Smooth muscle cell (in vitro differentiated cells): Measurements from ENCODE around the gene HYLS1. TPM values are rescaled to one million over a fixed set of nuclear protein-coding genes. Genes with fewer than 3 reads are reported as not detected.
"Not testable (repeated sequence)": the region's sequence is repeated elsewhere in the genome, so short reads cannot be mapped to it uniquely, and the experiment has no call there.

ENCODE experiments used
- DNase-seq: peaks from one replicate; lab custom pipeline; 2025; ENCODE audit not compliant: unreplicated experiment; lab: John Stamatoyannopoulos, UW
- H2AFZ ChIP-seq: fragments of 200-600 bp; sonication (generic); 2 replicates; pipeline ENCODE4 v1.6.0; 2016; ENCODE audit warnings: antibody characterized with exemption, low read depth, mild to moderate bottlenecking
- H3F3A ChIP-seq: fragments of 200-600 bp; sonication (generic); 2 replicates; pipeline ENCODE4 v1.6.0; 2017; ENCODE audit warnings: antibody characterized with exemption, low read depth
- H3K27ac ChIP-seq: fragments of 200-600 bp; sonication (generic); 2 replicates; pipeline ENCODE4 v1.5.1; 2016; ENCODE audit warnings: low read depth, mild to moderate bottlenecking
- H3K27me3 ChIP-seq: fragments of 200-600 bp; sonication (generic); 2 replicates; pipeline ENCODE4 v1.6.1; 2016; ENCODE audit warnings: low read depth, mild to moderate bottlenecking
- H3K36me3 ChIP-seq: fragments of 200-600 bp; sonication (generic); 2 replicates; pipeline ENCODE4 v1.5.1; 2016; ENCODE audit warnings: low read depth
- H3K4me1 ChIP-seq: fragments of 200-600 bp; sonication (generic); 2 replicates; pipeline ENCODE4 v1.5.1; 2016; ENCODE audit warnings: low read depth
- H3K4me2 ChIP-seq: fragments of 200-600 bp; sonication (generic); 2 replicates; pipeline ENCODE4 v1.6.0; 2016; ENCODE audit warnings: mild to moderate bottlenecking
- H3K4me3 ChIP-seq: fragments of 200-600 bp; sonication (generic); 2 replicates; pipeline ENCODE4 v1.5.1; 2016; ENCODE audit warnings: mild to moderate bottlenecking
- H3K79me2 ChIP-seq: fragments of 200-600 bp; sonication (generic); 2 replicates; pipeline ENCODE4 v1.6.0; 2016; ENCODE audit warnings: low read depth, mild to moderate bottlenecking
- H3K9ac ChIP-seq: fragments of 200-600 bp; sonication (generic); 2 replicates; pipeline ENCODE4 v1.6.0; 2016; ENCODE audit warnings: low read depth
- H3K9me3 ChIP-seq: fragments of 200-600 bp; sonication (generic); replicated peaks from 2 replicates; pipeline ENCODE4 v1.5.1; 2016; ENCODE audit warnings: low read depth
- H4K20me1 ChIP-seq: fragments of 200-600 bp; sonication (generic); 2 replicates; pipeline ENCODE4 v1.6.0; 2016; ENCODE audit warnings: low read depth
- WGBS: methylation state at CpG from one replicate; pipeline ENCODE4 v1.1.7; 2016; ENCODE audit warnings: low lambda C conversion rate; 5-methylcytosine and 5-hydroxymethylcytosine counted together
- polyA plus RNA-seq: library from polyadenylated mRNA; unstranded; fragments of >200 nt; fragmentation: Nextera tagmentation; extraction: Ambion mirVana; gene quantifications from 2 replicates; pipeline ENCODE4 v1.2.1, GENCODE V29; 2016
- total RNA-seq: library from RNA; depleted of rRNA; stranded (reverse); fragments of >200 nt; gene quantifications from 2 replicates; pipeline ENCODE4 v1.2.3, GENCODE V29; 2014
- TF ChIP-seq, protein P1 (sequence below): fragments of 200-600 bp; sonication (generic); IDR thresholded peaks from 2 replicates; pipeline ENCODE4 v1.5.1; 2017; ENCODE audit warnings: borderline replicate concordance, mild to moderate bottlenecking, antibody characterized with exemption; ENCODE audit not compliant: insufficient read depth, poor library complexity, severe bottlenecking

HYLS1 gene
- total and polyA plus RNA-seq, 2 experiments from 2014 or later: 4.1 to 6.4 TPM

DNA sequence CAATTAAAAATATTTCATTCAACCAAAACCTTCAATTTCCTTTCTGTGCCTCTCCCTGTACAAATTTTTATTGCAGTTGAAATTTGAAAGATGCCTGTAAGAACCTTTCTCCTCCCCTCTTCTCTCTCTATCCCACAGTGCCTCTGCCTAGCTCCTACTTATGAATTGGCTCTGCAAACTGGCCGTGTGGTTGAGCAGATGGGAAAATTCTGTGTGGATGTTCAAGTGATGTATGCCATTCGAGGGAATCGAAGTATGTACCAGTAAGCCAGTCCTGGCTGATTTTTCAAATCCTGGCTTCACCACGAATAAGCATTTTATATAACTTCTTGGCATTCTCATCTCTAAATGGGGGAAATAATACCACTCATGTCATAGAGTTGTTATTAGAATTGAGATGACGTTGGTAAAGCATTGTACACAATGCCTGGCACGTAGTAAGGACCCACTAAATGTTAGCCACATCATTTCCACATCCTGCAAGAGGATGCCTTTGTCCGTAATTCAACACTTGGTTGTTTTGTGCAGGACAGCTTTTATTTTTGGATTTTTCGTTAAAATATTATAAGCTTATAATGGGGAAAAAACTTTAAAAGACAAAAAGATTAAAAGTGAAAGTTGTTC lies 22.9 kb downstream of the HYLS1 start:
- Histone ChIP-seq H3K79me2 (no peaks in the 10 kb centered on the region), H4K20me1 (no peaks in the 10 kb centered on the region), H3K4me2 (no peak overlapping the region), H3K9me3 (no peaks in the 10 kb centered on the region), H3K4me3 (no peak overlapping the region), H3K9ac (no peak overlapping the region), H3K27ac (no peak overlapping the region), H3K36me3 (no peaks in the 10 kb centered on the region), H3K4me1 (no peaks in the 10 kb centered on the region), H3F3A (no peaks in the 10 kb centered on the region), H2AFZ (no peak overlapping the region), H3K27me3 (peaks cover 36% of the 10 kb centered on the region)
- DNase-seq: no peak
- TF ChIP-seq, protein P1, sequence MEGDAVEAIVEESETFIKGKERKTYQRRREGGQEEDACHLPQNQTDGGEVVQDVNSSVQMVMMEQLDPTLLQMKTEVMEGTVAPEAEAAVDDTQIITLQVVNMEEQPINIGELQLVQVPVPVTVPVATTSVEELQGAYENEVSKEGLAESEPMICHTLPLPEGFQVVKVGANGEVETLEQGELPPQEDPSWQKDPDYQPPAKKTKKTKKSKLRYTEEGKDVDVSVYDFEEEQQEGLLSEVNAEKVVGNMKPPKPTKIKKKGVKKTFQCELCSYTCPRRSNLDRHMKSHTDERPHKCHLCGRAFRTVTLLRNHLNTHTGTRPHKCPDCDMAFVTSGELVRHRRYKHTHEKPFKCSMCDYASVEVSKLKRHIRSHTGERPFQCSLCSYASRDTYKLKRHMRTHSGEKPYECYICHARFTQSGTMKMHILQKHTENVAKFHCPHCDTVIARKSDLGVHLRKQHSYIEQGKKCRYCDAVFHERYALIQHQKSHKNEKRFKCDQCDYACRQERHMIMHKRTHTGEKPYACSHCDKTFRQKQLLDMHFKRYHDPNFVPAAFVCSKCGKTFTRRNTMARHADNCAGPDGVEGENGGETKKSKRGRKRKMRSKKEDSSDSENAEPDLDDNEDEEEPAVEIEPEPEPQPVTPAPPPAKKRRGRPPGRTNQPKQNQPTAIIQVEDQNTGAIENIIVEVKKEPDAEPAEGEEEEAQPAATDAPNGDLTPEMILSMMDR: no peak
- 82% methylated on average over 8 of the region's 8 CpGs for WGBS

DNA sequence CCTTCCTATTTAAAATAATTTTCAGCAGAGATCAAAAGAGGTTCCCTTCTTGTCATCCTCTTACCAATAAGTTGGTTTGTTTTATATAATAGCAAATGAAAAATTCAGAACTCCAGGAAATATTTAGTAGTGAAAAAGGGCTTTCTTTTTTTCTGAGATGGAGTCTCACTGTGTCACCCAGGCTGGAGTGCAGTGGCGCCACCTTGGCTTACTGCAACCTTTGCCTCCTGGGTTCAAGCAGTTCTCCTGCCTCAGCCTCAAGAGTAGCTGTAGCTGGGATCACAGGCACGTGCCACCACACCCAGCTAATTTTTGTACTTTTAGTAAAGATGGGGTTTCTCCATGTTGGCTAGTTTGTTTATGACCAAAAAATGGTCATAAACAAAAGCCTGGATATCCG lies 27.1 kb downstream of the HYLS1 start:
- not testable (repeated sequence) for H3K36me3 ChIP-seq, H2AFZ ChIP-seq, H4K20me1 ChIP-seq, H3K27ac ChIP-seq, H3K9ac ChIP-seq, H3K9me3 ChIP-seq, H3K4me3 ChIP-seq, H3F3A ChIP-seq, H3K79me2 ChIP-seq, H3K4me1 ChIP-seq, DNase-seq, H3K4me2 ChIP-seq
- 79% methylated on average over 3 of the region's 3 CpGs for WGBS
- H3K27me3 ChIP-seq: peaks cover 31% of the 10 kb centered on the region

DNA sequence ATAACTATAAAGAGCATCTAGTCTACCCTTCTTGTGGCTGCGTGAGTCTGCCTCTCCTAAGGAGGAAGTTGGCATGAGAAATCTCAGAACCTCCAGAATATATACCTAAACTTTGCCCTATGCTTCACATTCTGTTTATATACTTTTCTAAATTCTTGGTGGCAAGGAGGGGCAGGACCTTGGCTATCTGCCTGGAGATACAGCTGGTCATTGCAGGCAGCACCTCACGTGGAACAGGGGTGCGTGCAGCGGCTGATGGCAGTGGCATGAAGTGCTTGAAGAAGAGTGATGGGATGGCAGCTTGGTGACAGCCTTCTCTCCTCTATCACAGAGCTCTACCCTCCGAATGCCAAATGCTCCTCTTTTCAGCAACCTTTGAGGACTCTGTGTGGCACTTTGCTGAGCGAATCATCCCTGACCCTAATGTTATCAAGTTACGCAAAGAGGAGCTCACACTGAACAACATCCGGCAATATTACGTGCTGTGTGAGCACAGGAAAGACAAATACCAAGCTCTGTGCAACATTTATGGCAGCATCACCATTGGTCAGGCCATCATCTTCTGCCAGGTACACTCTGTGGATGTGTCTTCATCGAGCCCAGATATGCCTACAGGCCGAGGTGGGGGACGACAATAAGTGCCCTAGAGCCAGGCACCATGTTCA lies 29.3 kb downstream of the HYLS1 start:
- 90% methylated on average over 12 of the region's 12 CpGs for WGBS
- H3K27me3 ChIP-seq: peaks cover 23% of the 10 kb centered on the region
- H3K4me3 ChIP-seq: no peak overlapping the region

DNA sequence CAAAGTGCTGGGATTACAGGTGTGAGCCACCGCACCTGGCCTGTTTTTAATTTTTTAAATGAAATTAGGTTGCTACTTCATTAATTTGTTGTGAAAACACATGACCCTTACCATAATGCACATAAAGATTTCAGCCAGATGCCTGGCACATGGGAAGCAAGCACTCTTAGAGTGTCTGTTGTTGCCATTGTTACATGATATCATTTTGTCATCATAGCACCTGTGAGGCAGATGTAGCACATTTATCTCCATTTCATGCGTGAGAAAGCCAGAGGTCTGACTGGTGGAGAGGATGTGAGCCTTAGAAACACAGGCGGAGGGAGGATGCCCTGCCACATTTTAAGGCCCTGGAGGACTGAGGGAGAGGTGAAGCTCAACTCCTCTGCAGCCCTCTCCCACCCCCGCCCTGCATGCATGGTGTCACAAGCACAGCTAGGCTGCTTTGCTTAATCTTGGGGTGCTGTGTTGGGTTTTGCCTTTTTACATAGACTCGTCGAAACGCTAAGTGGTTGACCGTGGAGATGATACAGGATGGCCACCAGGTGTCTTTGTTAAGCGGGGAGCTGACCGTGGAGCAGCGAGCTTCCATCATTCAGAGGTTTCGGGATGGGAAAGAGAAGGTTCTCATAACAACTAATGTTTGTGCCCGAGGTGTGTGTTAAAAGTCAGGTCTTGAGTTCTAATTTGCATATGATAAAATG lies 30.8 kb downstream of the HYLS1 start:
- Histone ChIP-seq H3K79me2 (no peaks in the 10 kb centered on the region), H2AFZ (no peak overlapping the region), H3F3A (no peaks in the 10 kb centered on the region), H3K27ac (no peak overlapping the region), H4K20me1 (no peaks in the 10 kb centered on the region), H3K9me3 (no peaks in the 10 kb centered on the region), H3K4me3 (no peak overlapping the region), H3K9ac (no peak overlapping the region), H3K4me2 (no peak overlapping the region), H3K36me3 (no peaks in the 10 kb centered on the region), H3K4me1 (no peaks in the 10 kb centered on the region), H3K27me3 (peaks cover 23% of the 10 kb centered on the region)
- WGBS: 82% methylated on average over 13 of the region's 13 CpGs
- TF ChIP-seq, protein P1: no peak
- no peak for DNase-seq

More for the DNA sequence above, 29.3 kb downstream of the HYLS1 start:
- Histone ChIP-seq H3K9me3 (no peaks in the 10 kb centered on the region), H3K36me3 (no peaks in the 10 kb centered on the region), H3F3A (no peaks in the 10 kb centered on the region), H4K20me1 (no peaks in the 10 kb centered on the region), H3K9ac (no peak overlapping the region), H3K27ac (no peak overlapping the region), H2AFZ (no peak overlapping the region), H3K4me2 (no peak overlapping the region), H3K79me2 (no peaks in the 10 kb centered on the region), H3K4me1 (no peaks in the 10 kb centered on the region)
- DNase-seq: no peak
- TF ChIP-seq, protein P1: no peak
